ENCODE results near the gene ST3GAL4. TPM values are rescaled to one million over a fixed set of nuclear protein-coding genes. Genes with fewer than 3 reads are reported as not detected.
"Not testable (repeated sequence)": the region's sequence is repeated elsewhere in the genome, so short reads cannot be mapped to it uniquely, and the experiment has no call there.

The ST3GAL4 gene
- polyA plus RNA-seq, 1 of the 3 experiments (the other 2 are of a cell fraction), result 32.0 TPM

GRCh38 chr11:126371595-126371994, 16.1 kb downstream of the ST3GAL4 start:
- no peaks in the 10 kb centered on the region for H3K27me3 ChIP-seq (ENCODE audit: insufficient read depth)
- ChIA-PET CTCF (no interaction called here), POLR2A (interaction anchor here (0.7 to 1.3 kb wide), 2 partner anchors 16 to 137 kb away, joined by 3 read pairs; partner anchors contain the start of gene ST3GAL4)
- peaks cover 26% of the 10 kb centered on the region; the same call in 1 of the 2 replicates for H3K79me2 ChIP-seq (ENCODE audit: insufficient read depth)
- no peak overlapping the region for H2AFZ ChIP-seq (ENCODE audit: low read depth)
- WGBS (ENCODE audit: low lambda C conversion rate), result 98% methylated on average over 7 of the region's 7 CpGs
- H3K4me2 ChIP-seq, result no peak overlapping the region
- H3K36me3 ChIP-seq (replicated peaks in 1 of 2; ENCODE audit: control insufficient read depth in 1 of 2, insufficient read depth in 2 of 2, low read length in 1 of 2), result no peaks in the 10 kb centered on the region
- no peaks in the 10 kb centered on the region; the same call in 1 of the 2 replicates for H4K20me1 ChIP-seq (ENCODE audit: insufficient read depth)
- TF ChIP-seq USF1 (IDR thresholded peaks at IDR 0.05; ENCODE audit: borderline replicate concordance, low read depth), result no peak
- TF ChIP-seq TCF12 (IDR thresholded peaks at IDR 0.05), result no peak
- TF ChIP-seq YY1 (IDR thresholded peaks at IDR 0.05; ENCODE audit: low read depth), result no peak
- TF ChIP-seq CHD2 (IDR thresholded peaks at IDR 0.05; ENCODE audit: low read length, partially characterized antibody), result no peak
- TF ChIP-seq EP300 (IDR thresholded peaks at IDR 0.05; ENCODE audit: borderline replicate concordance in 1 of 2, low read depth in 1 of 2, low read length in 1 of 2), result no peak
- TF ChIP-seq SMC3 (IDR thresholded peaks at IDR 0.05; ENCODE audit: low read depth, low read length), result no peak
- no peak for TF ChIP-seq FOSL2 (IDR thresholded peaks at IDR 0.05; ENCODE audit: borderline replicate concordance, low read depth)
- TF ChIP-seq, protein P1, sequence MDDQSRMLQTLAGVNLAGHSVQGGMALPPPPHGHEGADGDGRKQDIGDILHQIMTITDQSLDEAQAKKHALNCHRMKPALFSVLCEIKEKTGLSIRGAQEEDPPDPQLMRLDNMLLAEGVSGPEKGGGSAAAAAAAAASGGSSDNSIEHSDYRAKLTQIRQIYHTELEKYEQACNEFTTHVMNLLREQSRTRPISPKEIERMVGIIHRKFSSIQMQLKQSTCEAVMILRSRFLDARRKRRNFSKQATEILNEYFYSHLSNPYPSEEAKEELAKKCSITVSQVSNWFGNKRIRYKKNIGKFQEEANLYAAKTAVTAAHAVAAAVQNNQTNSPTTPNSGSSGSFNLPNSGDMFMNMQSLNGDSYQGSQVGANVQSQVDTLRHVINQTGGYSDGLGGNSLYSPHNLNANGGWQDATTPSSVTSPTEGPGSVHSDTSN (IDR thresholded peaks at IDR 0.05), result no peak
- no peak for TF ChIP-seq TEAD4 (IDR thresholded peaks at IDR 0.05; ENCODE audit: borderline replicate concordance, insufficient read depth)
- no peak for TF ChIP-seq RAD21 (IDR thresholded peaks at IDR 0.05; ENCODE audit: low read length)
- no peak overlapping the region for H3K4me3 ChIP-seq (ENCODE audit: low read depth in 2 of 2, low read length in 1 of 2)
- peaks cover 7% of the 10 kb centered on the region for H3F3A ChIP-seq (replicated peaks; ENCODE audit: insufficient read depth)
- H3K9me3 ChIP-seq, result no peaks in the 10 kb centered on the region
- H3K9me2 ChIP-seq, result no peaks in the 10 kb centered on the region
- H3K4me1 ChIP-seq (ENCODE audit: control insufficient read depth in 1 of 2, insufficient read depth in 2 of 2, low read depth in 1 of 2, low read length in 1 of 2), result peaks cover 0 to 21% of the 10 kb centered on the region in 2 experiments; a peak in 1 of 4 replicates
- no peak overlapping the region for H3K27ac ChIP-seq (ENCODE audit: low read depth in 2 of 2, low read length in 1 of 2)
- no peak overlapping the region for H3K9ac ChIP-seq
- DNase-seq, result no peak

- H3K9me2 ChIP-seq; H3F3A ChIP-seq (replicated peaks; ENCODE audit: insufficient read depth); H3K27me3 ChIP-seq (ENCODE audit: insufficient read depth); H3K4me2 ChIP-seq; H3K4me3 ChIP-seq (ENCODE audit: low read depth in 2 of 2, low read length in 1 of 2); H2AFZ ChIP-seq (ENCODE audit: low read depth); H3K36me3 ChIP-seq (replicated peaks in 1 of 2; ENCODE audit: control insufficient read depth in 1 of 2, insufficient read depth in 2 of 2, low read length in 1 of 2); CTCF ChIA-PET; H3K9ac ChIP-seq; H3K9me3 ChIP-seq; H4K20me1 ChIP-seq (ENCODE audit: insufficient read depth): not testable (repeated sequence)
- DNase-seq, result peak; percentile 64
- POLR2A ChIA-PET, result interaction anchor here (1.2 kb wide), 1 partner anchor 19 kb away, joined by 3 read pairs; no protein-coding TSS in a partner anchor
- Histone ChIP-seq H3K79me2 (ENCODE audit: insufficient read depth) (peaks cover 37% of the 10 kb centered on the region), H3K4me1 (ENCODE audit: control insufficient read depth in 1 of 2, insufficient read depth in 2 of 2, low read depth in 1 of 2, low read length in 1 of 2) (peaks cover 0 to 21% of the 10 kb centered on the region in 2 experiments; a peak in 1 of 4 replicates), H3K27ac (ENCODE audit: low read depth in 2 of 2, low read length in 1 of 2) (peak overlapping the region in 1 of 2 experiments; percentile 64; a peak in 3 of 4 replicates)
- peak; percentile 66 for TF ChIP-seq GATA2 (CRISPR knock-in tag; IDR thresholded peaks at IDR 0.05)
- peak; percentile 9; the same call in 1 of the 2 replicates for TF ChIP-seq RAD21 (IDR thresholded peaks at IDR 0.05; ENCODE audit: low read length)
- TF ChIP-seq FOXJ3 (CRISPR knock-in tag; IDR thresholded peaks at IDR 0.05), result 0 out of 2 replicates have a peak, but pooled peaks have one; percentile 57
- TF ChIP-seq EP300 (IDR thresholded peaks at IDR 0.05; ENCODE audit: borderline replicate concordance in 1 of 2, low read depth in 1 of 2, low read length in 1 of 2), result 0 out of 4 replicates have a peak, but pooled peaks of 1 of the 2 experiments have one; percentile 52
- WGBS (ENCODE audit: low lambda C conversion rate), result 38% methylated on average over 11 of the region's 12 CpGs
Measured at GRCh38 chr11:126373389-126374066, 18.0 kb downstream of the ST3GAL4 start.

- WGBS (ENCODE audit: low lambda C conversion rate), result 97% methylated on average over 18 of the region's 28 CpGs
- peaks cover 47% of the 10 kb centered on the region for H3K79me2 ChIP-seq (ENCODE audit: insufficient read depth)
- DNase-seq, result not testable (repeated sequence)
Measured at GRCh38 chr11:126374562-126375300, 19.2 kb downstream of the ST3GAL4 start.

More at GRCh38 chr11:126374562-126375300, 19.2 kb downstream of the ST3GAL4 start:
- H3K9ac ChIP-seq; H3K4me3 ChIP-seq (ENCODE audit: low read depth in 2 of 2, low read length in 1 of 2); POLR2A ChIA-PET; CTCF ChIA-PET; H4K20me1 ChIP-seq (ENCODE audit: insufficient read depth); H2AFZ ChIP-seq (ENCODE audit: low read depth); H3K27me3 ChIP-seq (ENCODE audit: insufficient read depth); H3K9me2 ChIP-seq; H3K9me3 ChIP-seq; H3F3A ChIP-seq (replicated peaks; ENCODE audit: insufficient read depth); H3K27ac ChIP-seq (ENCODE audit: low read depth in 2 of 2, low read length in 1 of 2); H3K36me3 ChIP-seq (replicated peaks in 1 of 2; ENCODE audit: control insufficient read depth in 1 of 2, insufficient read depth in 2 of 2, low read length in 1 of 2); H3K4me2 ChIP-seq: not testable (repeated sequence)
- peaks cover 0 to 19% of the 10 kb centered on the region in 2 experiments; a peak in 1 of 4 replicates for H3K4me1 ChIP-seq (ENCODE audit: control insufficient read depth in 1 of 2, insufficient read depth in 2 of 2, low read depth in 1 of 2, low read length in 1 of 2)
